ENCODE data around the gene PNMA8A. TPM values are rescaled to one million over a fixed set of nuclear protein-coding genes. Genes with fewer than 3 reads are reported as not detected.
"Not testable (repeated sequence)": the region's sequence is repeated elsewhere in the genome, so short reads cannot be mapped to it uniquely, and the experiment has no call there.

The PNMA8A gene
- total RNA-seq, 2 donors from 2014 or later, result 17.3 to 32.5 TPM

DNA sequence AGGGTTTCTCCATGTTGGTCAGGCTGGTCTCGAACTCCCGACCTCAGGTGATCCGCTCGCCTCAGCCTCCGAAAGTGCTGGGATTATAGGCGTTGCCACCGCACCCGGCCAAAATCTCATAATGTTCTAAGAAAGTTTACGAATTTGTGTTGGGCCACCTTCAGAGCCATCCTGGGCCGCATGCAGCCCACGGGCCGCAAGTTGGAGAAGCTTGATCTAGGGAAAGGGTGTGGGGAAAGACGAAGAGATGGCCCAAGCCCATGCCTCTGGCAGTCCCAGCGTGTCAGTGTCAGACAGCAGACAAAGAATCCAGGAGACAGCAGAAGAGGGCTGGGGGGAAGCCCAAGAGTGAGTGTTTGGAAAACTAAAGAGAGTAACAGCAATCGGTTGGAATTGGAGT, 25.3 kb downstream of the PNMA8A start:
- H3K36me3 Mint-ChIP-seq (ENCODE audit: low read depth), result peaks cover 4% of the 10 kb centered on the region
- H3K4me1 Mint-ChIP-seq, result no peaks in the 10 kb centered on the region
- Histone ChIP-seq H3K36me3 (ENCODE audit: control insufficient read depth, insufficient read depth, low read length) (no peaks in the 10 kb centered on the region), H3K27ac (ENCODE audit: low read depth, low read length) (no peak overlapping the region), H3K9me3 (ENCODE audit: control insufficient read depth, low read length) (peaks cover 9% of the 10 kb centered on the region), H3K4me3 (ENCODE audit: low read length) (no peak overlapping the region), H3K9ac (ENCODE audit: extremely low read depth, low read length, poor library complexity, severe bottlenecking) (no peak overlapping the region), H3K4me1 (ENCODE audit: control insufficient read depth, insufficient read depth, low read length) (no peaks in the 10 kb centered on the region), H3K27me3 (ENCODE audit: control insufficient read depth, insufficient read depth, low read length, poor library complexity, severe bottlenecking) (no peaks in the 10 kb centered on the region)
- H3K27ac Mint-ChIP-seq, result no peak overlapping the region
- 83 to 90% methylated on average over 13 to 15 of the region's 15 CpGs for WGBS, 2 experiments (ENCODE audit: insufficient coverage in 1 of 2, insufficient read length in 1 of 2)
- no peaks in the 10 kb centered on the region for H3K27me3 Mint-ChIP-seq (ENCODE audit: insufficient read depth)
- no peak for DNase-seq
- no peak overlapping the region for H3K4me3 Mint-ChIP-seq
- H3K9me3 Mint-ChIP-seq, result peaks cover 9% of the 10 kb centered on the region
- TF ChIP-seq, protein P1, sequence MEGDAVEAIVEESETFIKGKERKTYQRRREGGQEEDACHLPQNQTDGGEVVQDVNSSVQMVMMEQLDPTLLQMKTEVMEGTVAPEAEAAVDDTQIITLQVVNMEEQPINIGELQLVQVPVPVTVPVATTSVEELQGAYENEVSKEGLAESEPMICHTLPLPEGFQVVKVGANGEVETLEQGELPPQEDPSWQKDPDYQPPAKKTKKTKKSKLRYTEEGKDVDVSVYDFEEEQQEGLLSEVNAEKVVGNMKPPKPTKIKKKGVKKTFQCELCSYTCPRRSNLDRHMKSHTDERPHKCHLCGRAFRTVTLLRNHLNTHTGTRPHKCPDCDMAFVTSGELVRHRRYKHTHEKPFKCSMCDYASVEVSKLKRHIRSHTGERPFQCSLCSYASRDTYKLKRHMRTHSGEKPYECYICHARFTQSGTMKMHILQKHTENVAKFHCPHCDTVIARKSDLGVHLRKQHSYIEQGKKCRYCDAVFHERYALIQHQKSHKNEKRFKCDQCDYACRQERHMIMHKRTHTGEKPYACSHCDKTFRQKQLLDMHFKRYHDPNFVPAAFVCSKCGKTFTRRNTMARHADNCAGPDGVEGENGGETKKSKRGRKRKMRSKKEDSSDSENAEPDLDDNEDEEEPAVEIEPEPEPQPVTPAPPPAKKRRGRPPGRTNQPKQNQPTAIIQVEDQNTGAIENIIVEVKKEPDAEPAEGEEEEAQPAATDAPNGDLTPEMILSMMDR (conservative IDR thresholded peaks at IDR 0.05), result no peak

DNA sequence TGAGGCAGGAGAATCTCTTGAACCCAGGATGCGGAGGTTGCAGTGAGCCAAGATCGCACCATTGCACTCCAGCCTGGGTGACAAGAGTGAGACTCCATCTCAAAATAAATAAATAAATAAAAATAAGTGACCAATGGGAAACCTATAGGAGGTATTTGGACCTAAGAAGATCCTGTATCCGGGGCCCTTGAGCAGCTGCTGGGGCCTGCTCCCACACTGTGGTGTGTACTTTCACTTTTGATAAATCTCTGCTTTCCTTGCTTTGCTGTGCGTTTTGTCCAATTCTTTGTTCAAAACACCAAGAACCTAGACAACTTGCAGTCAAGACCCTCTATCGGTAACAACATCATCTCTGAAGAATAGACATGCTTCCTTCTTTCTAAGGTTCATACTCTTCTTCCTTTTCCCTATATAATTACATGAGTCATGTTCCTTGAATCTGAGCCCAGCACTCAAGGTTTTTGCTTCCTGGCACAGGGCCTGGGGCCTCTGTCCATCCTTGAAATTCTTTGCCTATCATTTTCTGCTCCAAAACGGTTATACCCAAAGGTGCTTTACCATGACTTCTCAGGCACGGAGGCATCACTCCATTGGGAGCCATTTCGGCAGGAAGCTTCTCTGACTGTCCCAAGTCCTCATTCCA, 28.4 kb downstream of the PNMA8A start:
- Mint-ChIP-seq H3K9me3 (no peaks in the 10 kb centered on the region), H3K27me3 (ENCODE audit: insufficient read depth) (peaks cover 2% of the 10 kb centered on the region), H3K4me1 (no peaks in the 10 kb centered on the region), H3K27ac (no peak overlapping the region), H3K36me3 (ENCODE audit: low read depth) (no peaks in the 10 kb centered on the region), H3K4me3 (no peak overlapping the region)
- H3K9ac ChIP-seq (ENCODE audit: extremely low read depth, low read length, poor library complexity, severe bottlenecking), result no peak overlapping the region
- no peaks in the 10 kb centered on the region for H3K9me3 ChIP-seq (ENCODE audit: control insufficient read depth, low read length)
- TF ChIP-seq, protein P1 (conservative IDR thresholded peaks at IDR 0.05), result no peak
- H3K4me3 ChIP-seq (ENCODE audit: low read length), result no peak overlapping the region
- no peak overlapping the region for H3K27ac ChIP-seq (ENCODE audit: low read depth, low read length)
- no peaks in the 10 kb centered on the region for H3K27me3 ChIP-seq (ENCODE audit: control insufficient read depth, insufficient read depth, low read length, poor library complexity, severe bottlenecking)
- DNase-seq, result no peak
- H3K4me1 ChIP-seq (ENCODE audit: control insufficient read depth, insufficient read depth, low read length), result no peaks in the 10 kb centered on the region
- WGBS, 2 experiments (ENCODE audit: insufficient coverage in 1 of 2, insufficient read length in 1 of 2), result 93 to 95% methylated on average over 5 to 8 of the region's 8 CpGs
- no peaks in the 10 kb centered on the region for H3K36me3 ChIP-seq (ENCODE audit: control insufficient read depth, insufficient read depth, low read length)

DNA sequence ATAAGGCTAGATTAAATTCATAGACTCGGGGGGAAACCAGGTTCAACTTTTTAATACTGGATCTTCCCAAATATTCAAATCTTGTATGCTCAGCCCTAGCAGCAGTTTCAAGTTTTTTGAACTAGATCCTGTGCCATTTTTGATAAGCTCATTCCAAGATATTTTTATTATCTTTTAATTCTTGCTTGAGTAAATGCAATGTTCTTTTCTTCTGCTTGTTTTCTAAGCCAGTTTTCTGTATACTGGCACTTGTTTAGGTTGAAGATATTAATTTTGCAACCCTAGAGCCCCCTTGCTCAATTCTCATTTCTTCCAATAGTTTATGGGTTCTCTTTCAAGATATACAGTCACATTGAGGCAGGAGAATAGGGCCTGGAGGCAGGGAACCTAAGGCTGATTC, 29.5 kb downstream of the PNMA8A start:
- H3K27me3 Mint-ChIP-seq (ENCODE audit: insufficient read depth), result peaks cover 2% of the 10 kb centered on the region
- H3K4me3 Mint-ChIP-seq, result no peak overlapping the region
- Histone ChIP-seq H3K36me3 (ENCODE audit: control insufficient read depth, insufficient read depth, low read length) (no peaks in the 10 kb centered on the region), H3K4me3 (ENCODE audit: low read length) (no peak overlapping the region), H3K4me1 (ENCODE audit: control insufficient read depth, insufficient read depth, low read length) (no peaks in the 10 kb centered on the region), H3K27ac (ENCODE audit: low read depth, low read length) (no peak overlapping the region), H3K9me3 (ENCODE audit: control insufficient read depth, low read length) (no peaks in the 10 kb centered on the region), H3K9ac (ENCODE audit: extremely low read depth, low read length, poor library complexity, severe bottlenecking) (no peak overlapping the region), H3K27me3 (ENCODE audit: control insufficient read depth, insufficient read depth, low read length, poor library complexity, severe bottlenecking) (no peaks in the 10 kb centered on the region)
- no peaks in the 10 kb centered on the region for H3K9me3 Mint-ChIP-seq
- no peaks in the 10 kb centered on the region for H3K36me3 Mint-ChIP-seq (ENCODE audit: low read depth)
- WGBS, 2 experiments (ENCODE audit: insufficient coverage in 1 of 2, insufficient read length in 1 of 2), result 55 to 71% methylated on average over 1 of the region's 1 CpG
- H3K4me1 Mint-ChIP-seq, result no peaks in the 10 kb centered on the region
- H3K27ac Mint-ChIP-seq, result no peak overlapping the region
- no peak for DNase-seq
- TF ChIP-seq, protein P1 (conservative IDR thresholded peaks at IDR 0.05), result no peak

DNA sequence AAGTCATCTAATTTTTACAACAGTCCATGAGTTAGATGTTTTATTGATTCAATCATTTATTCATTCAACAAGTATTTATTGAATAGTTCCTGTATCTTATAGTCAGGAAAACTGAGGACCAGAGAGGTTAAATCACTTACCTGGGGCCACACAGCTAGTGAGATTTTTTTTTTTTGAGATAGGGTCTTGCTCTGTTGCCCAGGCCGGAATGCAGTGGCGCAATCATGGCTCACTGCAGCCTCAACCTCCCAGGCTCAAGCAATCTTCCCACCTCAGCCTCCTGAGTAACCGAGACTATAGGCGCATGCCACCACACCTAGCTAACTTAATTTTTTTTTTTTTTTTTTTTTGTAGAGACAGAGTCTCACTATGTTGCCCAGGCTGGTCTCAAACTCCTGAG, 35.7 kb downstream of the PNMA8A start:
- not testable (repeated sequence) for H3K9me3 ChIP-seq (ENCODE audit: control insufficient read depth, low read length); H3K4me3 Mint-ChIP-seq; H3K36me3 Mint-ChIP-seq (ENCODE audit: low read depth); H3K27me3 ChIP-seq (ENCODE audit: control insufficient read depth, insufficient read depth, low read length, poor library complexity, severe bottlenecking); H3K27ac Mint-ChIP-seq; H3K4me3 ChIP-seq (ENCODE audit: low read length); H3K36me3 ChIP-seq (ENCODE audit: control insufficient read depth, insufficient read depth, low read length); H3K27ac ChIP-seq (ENCODE audit: low read depth, low read length); H3K4me1 ChIP-seq (ENCODE audit: control insufficient read depth, insufficient read depth, low read length); H3K9me3 Mint-ChIP-seq; H3K4me1 Mint-ChIP-seq; H3K9ac ChIP-seq (ENCODE audit: extremely low read depth, low read length, poor library complexity, severe bottlenecking); DNase-seq
- WGBS, 2 experiments (ENCODE audit: insufficient coverage in 1 of 2, insufficient read length in 1 of 2), result 95 to 100% methylated on average over 2 to 4 of the region's 4 CpGs
- peaks cover 14% of the 10 kb centered on the region for H3K27me3 Mint-ChIP-seq (ENCODE audit: insufficient read depth)
